Activated gamma-delta T cell treated with anti-CD3 and anti-CD28 coated beads, Interleukin-2, amount 50 U/mL, for 16 hours (primary cell): ENCODE measurements around the gene PLCD3.

Experiments used
- DNase-seq: peaks from one replicate; pipeline ENCODE4 v3.0.0-alpha.2; 2020; ENCODE audit warnings: low read depth

Gene PLCD3

GRCh38 chr17:45132320-45132571, at the start of gene PLCD3:
Gene PLCD3, minus strand, starts transcription at chr17:45132515. Its CDS starts 105 bp downstream, at chr17:45132410.
- DNase-seq = peak; percentile 49

GRCh38 chr17:45177563-45177962, 45.2 kb upstream of the PLCD3 start:
- DNase-seq = no peak

GRCh38 chr17:45175759-45176115, 43.4 kb upstream of the PLCD3 start:
- DNase-seq = no peak

GRCh38 chr17:45172541-45173286, 40.4 kb upstream of the PLCD3 start:
- DNase-seq = peak; percentile 42

- DNase-seq = no peak
These were observed 39.9 kb upstream of the PLCD3 start for GRCh38 chr17:45172232-45172540.

GRCh38 chr17:45171338-45172231, 39.3 kb upstream of the PLCD3 start:
- no peak for DNase-seq

GRCh38 chr17:45170931-45171337, 38.6 kb upstream of the PLCD3 start:
- no peak for DNase-seq

- no peak for DNase-seq
These were observed 38.1 kb upstream of the PLCD3 start for GRCh38 chr17:45170280-45170930.

GRCh38 chr17:45168991-45169752, 36.9 kb upstream of the PLCD3 start:
- no peak for DNase-seq

- no peak for DNase-seq
These were observed 32.5 kb upstream of the PLCD3 start for GRCh38 chr17:45164734-45165269.

- no peak for DNase-seq
These were observed 29.8 kb upstream of the PLCD3 start for GRCh38 chr17:45162025-45162687.

GRCh38 chr17:45161288-45162024, 29.1 kb upstream of the PLCD3 start, which contains the start of gene HEXIM2:
Gene HEXIM2, plus strand, starts transcription at chr17:45161875. Its CDS starts 919 bp downstream, at chr17:45162794.
- DNase-seq = peak; percentile 99

- no peak for DNase-seq
These were observed 28.4 kb upstream of the PLCD3 start for GRCh38 chr17:45160447-45161287.

- no peak for DNase-seq
These were observed 23.9 kb upstream of the PLCD3 start for GRCh38 chr17:45156242-45156641.

GRCh38 chr17:45155483-45155882, 23.2 kb upstream of the PLCD3 start:
- DNase-seq = no peak

- DNase-seq = no peak
These were observed 22.7 kb upstream of the PLCD3 start for GRCh38 chr17:45155029-45155428.

- DNase-seq = no peak
These were observed 18.8 kb upstream of the PLCD3 start for GRCh38 chr17:45150911-45151809.
